Measurements from ENCODE around the gene RAD18. TPM values are rescaled to one million over a fixed set of nuclear protein-coding genes. Genes with fewer than 3 reads are reported as not detected.

Gene RAD18
- total RNA-seq, 1 experiment from 2014 or later: 25.7 TPM

GRCh38 chr3:8900869-8901268, 62.4 kb downstream of the RAD18 start:
- no peak for DNase-seq (ENCODE audit: low read depth)

GRCh38 chr3:8899876-8900460, 63.3 kb downstream of the RAD18 start:
- peak; percentile 27 for DNase-seq (ENCODE audit: low read depth)

GRCh38 chr3:8895829-8896228, 67.4 kb downstream of the RAD18 start:
- DNase-seq (ENCODE audit: low read depth): no peak

GRCh38 chr3:8893001-8893400, 70.3 kb downstream of the RAD18 start:
- no peak for DNase-seq (ENCODE audit: low read depth)

GRCh38 chr3:8891774-8892173, 71.5 kb downstream of the RAD18 start:
- no peak for DNase-seq (ENCODE audit: low read depth)

GRCh38 chr3:8891303-8891702, 72.0 kb downstream of the RAD18 start:
- no peak for DNase-seq (ENCODE audit: low read depth)

- peak; percentile 85 for DNase-seq (ENCODE audit: low read depth)
These were observed 74.9 kb downstream of the RAD18 start for GRCh38 chr3:8888301-8888915.

GRCh38 chr3:8887435-8888300, 75.6 kb downstream of the RAD18 start:
- peak; percentile 51 for DNase-seq (ENCODE audit: low read depth)

- DNase-seq (ENCODE audit: low read depth): no peak
These were observed 76.7 kb downstream of the RAD18 start for GRCh38 chr3:8886546-8886945.

GRCh38 chr3:8885536-8886316, 77.5 kb downstream of the RAD18 start:
- DNase-seq (ENCODE audit: low read depth): no peak

GRCh38 chr3:8884630-8885290, 78.5 kb downstream of the RAD18 start:
- no peak for DNase-seq (ENCODE audit: low read depth)

GRCh38 chr3:8882642-8883041, 80.6 kb downstream of the RAD18 start:
- DNase-seq (ENCODE audit: low read depth): no peak

- no peak for DNase-seq (ENCODE audit: low read depth)
These were observed 81.1 kb downstream of the RAD18 start for GRCh38 chr3:8882171-8882593.

- DNase-seq (ENCODE audit: low read depth): no peak
These were observed 83.8 kb downstream of the RAD18 start for GRCh38 chr3:8879347-8879944.

GRCh38 chr3:8875836-8876235, 87.4 kb downstream of the RAD18 start:
- DNase-seq (ENCODE audit: low read depth): no peak

GRCh38 chr3:8873740-8874139, 89.5 kb downstream of the RAD18 start:
- DNase-seq (ENCODE audit: low read depth): no peak

GRCh38 chr3:8872261-8872660, 91.0 kb downstream of the RAD18 start:
- no peak for DNase-seq (ENCODE audit: low read depth)

GRCh38 chr3:8871306-8871705, 92.0 kb downstream of the RAD18 start:
- no peak for DNase-seq (ENCODE audit: low read depth)

- no peak for DNase-seq (ENCODE audit: low read depth)
These were observed 93.1 kb downstream of the RAD18 start for GRCh38 chr3:8870134-8870533.

GRCh38 chr3:8869613-8870012, 93.7 kb downstream of the RAD18 start:
- DNase-seq (ENCODE audit: low read depth): peak; percentile 99

- DNase-seq (ENCODE audit: low read depth): no peak
These were observed 94.3 kb downstream of the RAD18 start for GRCh38 chr3:8868996-8869395.
